A549 (cell line): ENCODE results near the gene FAM241B.

Experiments used
- CHD2 ChIP-seq: fragments of 150-350 bp; IDR thresholded peaks from 2 replicates; pipeline ENCODE4 v1.6.1; 2014; ENCODE audit warnings: low read length; ENCODE audit not compliant: partially characterized antibody
- EP300 ChIP-seq, 2 experiments: fragments of >200 bp; sonication (Bioruptor Twin); formaldehyde crosslinking; IDR thresholded peaks; 2 replicates in 1 of 2; 3 replicates in 1 of 2; pipeline ENCODE4 v1.6.1; 2016 to 2017
- GATA3 ChIP-seq: IDR thresholded peaks from 2 replicates; pipeline ENCODE4 v1.6.1; 2012; ENCODE audit warnings: borderline replicate concordance
- HDAC2 ChIP-seq: fragments of 200-600 bp; sonication (generic); IDR thresholded peaks from 2 replicates; pipeline ENCODE4 v1.6.1; 2016
- JUN ChIP-seq, 2 experiments: fragments of >200 bp; sonication (Bioruptor Twin); formaldehyde crosslinking; IDR thresholded peaks; 2 replicates in 1 of 2; 3 replicates in 1 of 2; pipeline ENCODE4 v1.6.1; 2016 to 2017
- JUNB ChIP-seq: fragments of >200 bp; sonication (Bioruptor Twin); formaldehyde crosslinking; IDR thresholded peaks from 2 replicates; pipeline ENCODE4 v1.6.1; 2016
- MAZ ChIP-seq: fragments of 150-350 bp; IDR thresholded peaks from 2 replicates; pipeline ENCODE4 v1.6.1; 2014; ENCODE audit warnings: antibody characterized with exemption, low read depth, low read length, borderline replicate concordance
- MYC ChIP-seq: IDR thresholded peaks from 2 replicates; pipeline ENCODE4 v1.6.1; 2012; ENCODE audit warnings: mild to moderate bottlenecking, inconsistent platforms, low read length, improper control_type of control experiment, borderline replicate concordance
- POLR2A ChIP-seq: IDR thresholded peaks from 2 replicates; pipeline ENCODE4 v1.6.1; 2012; ENCODE audit warnings: mild to moderate bottlenecking, low read length
- RAD21 ChIP-seq, 2 experiments: fragments of >200 bp in 1 of 2; sonication (Bioruptor Twin) in 1 of 2; formaldehyde crosslinking in 1 of 2; IDR thresholded peaks in 1 of 2; conservative IDR thresholded peaks in 1 of 2; 2 replicates in 1 of 2; 3 replicates in 1 of 2; pipeline ENCODE4 v1.6.1; 2012 to 2018; ENCODE audit warnings: inconsistent platforms in 1 of 2
- TF ChIP-seq, protein P1 (sequence below): fragments of >200 bp; sonication (Bioruptor Twin); formaldehyde crosslinking; IDR thresholded peaks from 3 replicates; pipeline ENCODE4 v1.5.1; 2016
- TF ChIP-seq, protein P2 (sequence below): IDR thresholded peaks from 2 replicates; pipeline ENCODE4 v1.6.1; 2012; ENCODE audit warnings: low read depth, borderline replicate concordance
- TF ChIP-seq, protein P3 (sequence below): fragments of 200-600 bp; sonication (generic); IDR thresholded peaks from 2 replicates; pipeline ENCODE4 v1.6.1; 2016; ENCODE audit warnings: antibody characterized with exemption, mild to moderate bottlenecking, moderate library complexity

DNA sequence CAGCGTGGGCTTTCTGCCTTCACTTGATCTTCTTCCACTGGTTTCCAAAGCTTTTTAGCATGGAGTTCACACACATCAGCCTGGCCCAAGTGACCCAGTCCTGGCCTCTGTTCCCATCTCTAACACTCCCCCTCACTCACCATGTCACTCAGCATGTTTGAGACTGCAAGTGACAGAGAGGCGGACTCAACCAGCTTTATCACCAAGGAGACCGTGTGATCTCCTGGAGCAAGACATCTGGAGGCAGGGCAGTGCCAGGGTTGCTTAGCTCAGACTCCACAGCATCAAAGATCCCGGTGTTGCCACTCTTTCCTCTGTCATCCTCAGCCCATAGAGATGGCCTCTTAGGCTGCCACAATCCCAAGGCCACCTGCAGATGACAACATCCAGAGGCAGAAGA lies 39.4 kb downstream of the FAM241B start:
- TF ChIP-seq POLR2A (no peak), JUNB (no peak), CHD2 (no peak), MYC (no peak), RAD21 (conservative IDR thresholded peaks at IDR 0.05 in 1 of 2, IDR thresholded peaks at IDR 0.05 in 1 of 2) (no peak), MAZ (no peak), HDAC2 (no peak), GATA3 (no peak), EP300 (IDR thresholded peaks at IDR 0.05) (no peak), JUN (IDR thresholded peaks at IDR 0.05) (no peak)
- TF ChIP-seq, protein P1, sequence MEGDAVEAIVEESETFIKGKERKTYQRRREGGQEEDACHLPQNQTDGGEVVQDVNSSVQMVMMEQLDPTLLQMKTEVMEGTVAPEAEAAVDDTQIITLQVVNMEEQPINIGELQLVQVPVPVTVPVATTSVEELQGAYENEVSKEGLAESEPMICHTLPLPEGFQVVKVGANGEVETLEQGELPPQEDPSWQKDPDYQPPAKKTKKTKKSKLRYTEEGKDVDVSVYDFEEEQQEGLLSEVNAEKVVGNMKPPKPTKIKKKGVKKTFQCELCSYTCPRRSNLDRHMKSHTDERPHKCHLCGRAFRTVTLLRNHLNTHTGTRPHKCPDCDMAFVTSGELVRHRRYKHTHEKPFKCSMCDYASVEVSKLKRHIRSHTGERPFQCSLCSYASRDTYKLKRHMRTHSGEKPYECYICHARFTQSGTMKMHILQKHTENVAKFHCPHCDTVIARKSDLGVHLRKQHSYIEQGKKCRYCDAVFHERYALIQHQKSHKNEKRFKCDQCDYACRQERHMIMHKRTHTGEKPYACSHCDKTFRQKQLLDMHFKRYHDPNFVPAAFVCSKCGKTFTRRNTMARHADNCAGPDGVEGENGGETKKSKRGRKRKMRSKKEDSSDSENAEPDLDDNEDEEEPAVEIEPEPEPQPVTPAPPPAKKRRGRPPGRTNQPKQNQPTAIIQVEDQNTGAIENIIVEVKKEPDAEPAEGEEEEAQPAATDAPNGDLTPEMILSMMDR, result no peak
- TF ChIP-seq, protein P2, sequence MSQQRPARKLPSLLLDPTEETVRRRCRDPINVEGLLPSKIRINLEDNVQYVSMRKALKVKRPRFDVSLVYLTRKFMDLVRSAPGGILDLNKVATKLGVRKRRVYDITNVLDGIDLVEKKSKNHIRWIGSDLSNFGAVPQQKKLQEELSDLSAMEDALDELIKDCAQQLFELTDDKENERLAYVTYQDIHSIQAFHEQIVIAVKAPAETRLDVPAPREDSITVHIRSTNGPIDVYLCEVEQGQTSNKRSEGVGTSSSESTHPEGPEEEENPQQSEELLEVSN, result no peak
- TF ChIP-seq, protein P3, sequence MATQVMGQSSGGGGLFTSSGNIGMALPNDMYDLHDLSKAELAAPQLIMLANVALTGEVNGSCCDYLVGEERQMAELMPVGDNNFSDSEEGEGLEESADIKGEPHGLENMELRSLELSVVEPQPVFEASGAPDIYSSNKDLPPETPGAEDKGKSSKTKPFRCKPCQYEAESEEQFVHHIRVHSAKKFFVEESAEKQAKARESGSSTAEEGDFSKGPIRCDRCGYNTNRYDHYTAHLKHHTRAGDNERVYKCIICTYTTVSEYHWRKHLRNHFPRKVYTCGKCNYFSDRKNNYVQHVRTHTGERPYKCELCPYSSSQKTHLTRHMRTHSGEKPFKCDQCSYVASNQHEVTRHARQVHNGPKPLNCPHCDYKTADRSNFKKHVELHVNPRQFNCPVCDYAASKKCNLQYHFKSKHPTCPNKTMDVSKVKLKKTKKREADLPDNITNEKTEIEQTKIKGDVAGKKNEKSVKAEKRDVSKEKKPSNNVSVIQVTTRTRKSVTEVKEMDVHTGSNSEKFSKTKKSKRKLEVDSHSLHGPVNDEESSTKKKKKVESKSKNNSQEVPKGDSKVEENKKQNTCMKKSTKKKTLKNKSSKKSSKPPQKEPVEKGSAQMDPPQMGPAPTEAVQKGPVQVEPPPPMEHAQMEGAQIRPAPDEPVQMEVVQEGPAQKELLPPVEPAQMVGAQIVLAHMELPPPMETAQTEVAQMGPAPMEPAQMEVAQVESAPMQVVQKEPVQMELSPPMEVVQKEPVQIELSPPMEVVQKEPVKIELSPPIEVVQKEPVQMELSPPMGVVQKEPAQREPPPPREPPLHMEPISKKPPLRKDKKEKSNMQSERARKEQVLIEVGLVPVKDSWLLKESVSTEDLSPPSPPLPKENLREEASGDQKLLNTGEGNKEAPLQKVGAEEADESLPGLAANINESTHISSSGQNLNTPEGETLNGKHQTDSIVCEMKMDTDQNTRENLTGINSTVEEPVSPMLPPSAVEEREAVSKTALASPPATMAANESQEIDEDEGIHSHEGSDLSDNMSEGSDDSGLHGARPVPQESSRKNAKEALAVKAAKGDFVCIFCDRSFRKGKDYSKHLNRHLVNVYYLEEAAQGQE, result no peak
